HepG2 (cell line): Measurements from ENCODE around the gene RPS19BP1. TPM values are rescaled to one million over a fixed set of nuclear protein-coding genes. Genes with fewer than 3 reads are reported as not detected.

Source experiments
- CSRNP1 ChIP-seq: sonication (generic); formaldehyde crosslinking; IDR thresholded peaks from 2 replicates; pipeline ENCODE4 v1.8.1; 2023; ENCODE audit warnings: mild to moderate bottlenecking, missing genetic modification reagents
- KDM6A ChIP-seq: IDR thresholded peaks from 2 replicates; pipeline ENCODE4 v1.6.1; 2016; ENCODE audit warnings: low read depth
- MIER3 ChIP-seq: IDR thresholded peaks from 2 replicates; pipeline ENCODE4 v1.6.1; 2016; ENCODE audit warnings: missing compliant biosample characterization, borderline replicate concordance
- MLLT10 ChIP-seq: sonication (generic); formaldehyde crosslinking; IDR thresholded peaks from 2 replicates; pipeline ENCODE4 v1.4.0; 2020; ENCODE audit warnings: missing genetic modification reagents
- NONO ChIP-seq, 2 experiments: fragments of 450-650 bp in 1 of 2; sonication (generic) in 1 of 2; formaldehyde crosslinking in 1 of 2; IDR thresholded peaks in 1 of 2; conservative IDR thresholded peaks in 1 of 2; 2 replicates each; pipeline versions ENCODE4 v1.6.1 to v1.8.0; 2017 to 2022; ENCODE audit warnings: mild to moderate bottlenecking in 1 of 2, missing genetic modification reagents in 1 of 2, moderate library complexity in 1 of 2
- NR2F1 ChIP-seq, 2 experiments: fragments of 450-650 bp in 1 of 2; formaldehyde crosslinking in 1 of 2; IDR thresholded peaks; 2 replicates each; pipeline versions ENCODE4 v1.5.0 to v1.6.1; 2016 to 2020; ENCODE audit warnings: mild to moderate bottlenecking in 1 of 2, missing compliant biosample characterization in 1 of 2, missing genetic modification reagents in 1 of 2, moderate library complexity in 1 of 2
- RARG ChIP-seq: sonication (generic); formaldehyde crosslinking; IDR thresholded peaks from 2 replicates; pipeline ENCODE4 v1.4.0; 2020; ENCODE audit warnings: low read depth, mild to moderate bottlenecking, missing genetic modification reagents
- ZBTB10 ChIP-seq: sonication (generic); formaldehyde crosslinking; IDR thresholded peaks from 2 replicates; pipeline ENCODE4 v1.4.0; 2020; ENCODE audit warnings: missing genetic modification reagents, borderline replicate concordance
- ZC3H4 ChIP-seq: sonication (generic); formaldehyde crosslinking; IDR thresholded peaks from 2 replicates; pipeline ENCODE4 v1.4.0; 2020; ENCODE audit warnings: missing genetic modification reagents, borderline replicate concordance
- ZNF143 ChIP-seq: sonication (generic); formaldehyde crosslinking; IDR thresholded peaks from 2 replicates; pipeline ENCODE4 v1.4.0; 2020; ENCODE audit warnings: missing genetic modification reagents
- ZNF24 ChIP-seq: fragments of 450-650 bp; IDR thresholded peaks from 2 replicates; pipeline ENCODE4 v1.6.1; 2017; ENCODE audit warnings: antibody characterized with exemption, mild to moderate bottlenecking
- ZNF264 ChIP-seq: sonication (generic); formaldehyde crosslinking; IDR thresholded peaks from 2 replicates; pipeline ENCODE4 v1.4.0; 2020; ENCODE audit warnings: missing genetic modification reagents
- ZNF446 ChIP-seq: sonication (generic); formaldehyde crosslinking; IDR thresholded peaks from 2 replicates; pipeline ENCODE4 v1.5.0; 2020; ENCODE audit warnings: mild to moderate bottlenecking, missing genetic modification reagents
- ZNF670 ChIP-seq: sonication (generic); formaldehyde crosslinking; IDR thresholded peaks from 2 replicates; pipeline ENCODE4 v1.8.0; 2022; ENCODE audit warnings: mild to moderate bottlenecking, missing genetic modification reagents, borderline replicate concordance
- ZNF720 ChIP-seq: sonication (generic); formaldehyde crosslinking; IDR thresholded peaks from 2 replicates; pipeline ENCODE4 v1.4.0; 2020; ENCODE audit warnings: missing genetic modification reagents
- ZNF788 ChIP-seq: sonication (generic); formaldehyde crosslinking; IDR thresholded peaks from 2 replicates; pipeline ENCODE4 v1.5.0; 2020; ENCODE audit warnings: mild to moderate bottlenecking, missing genetic modification reagents, borderline replicate concordance
- ZSCAN31 ChIP-seq: sonication (generic); formaldehyde crosslinking; IDR thresholded peaks from 2 replicates; pipeline ENCODE4 v1.5.0; 2020; ENCODE audit warnings: low read depth, mild to moderate bottlenecking, missing genetic modification reagents
- polyA plus RNA-seq, 8 experiments: library from polyadenylated mRNA; depleted of rRNA in 3 of 8; stranded (reverse) in 7 of 8; unstranded in 1 of 8; fragments of >200 nt; fragmentation: Illumina TruSeq in 4 of 8; extraction: Trizol in 4 of 8; gene quantifications; 2 replicates each; pipeline versions ENCODE4 v1.2.1 to v1.2.3, GENCODE V29; 2011 to 2016; ENCODE audit warnings: low read depth in 4 of 8, missing spikeins in 1 of 8, mixed read lengths in 1 of 8; ENCODE audit not compliant: insufficient read depth in 1 of 8
- total RNA-seq, 5 experiments: library from RNA; depleted of rRNA; stranded (reverse); fragments of >200 nt; fragmentation: Illumina TruSeq; extraction: Trizol; gene quantifications; 2 replicates each; pipeline ENCODE4 v1.2.3, GENCODE V29; 2016; ENCODE audit warnings: low read depth in 1 of 5
- TF ChIP-seq, protein P1 (sequence below): sonication (generic); formaldehyde crosslinking; conservative IDR thresholded peaks from 2 replicates; pipeline ENCODE4 v1.8.0; 2022; ENCODE audit warnings: missing genetic modification reagents
- TF ChIP-seq, protein P2 (sequence below): sonication (generic); formaldehyde crosslinking; IDR thresholded peaks from 2 replicates; pipeline ENCODE4 v1.5.0; 2020; ENCODE audit warnings: missing genetic modification reagents

The RPS19BP1 gene
- total and polyA plus RNA-seq, 2 of the 13 experiments (the other 11 are each of a cell fraction or from before 2014, with no cell fraction given), result 44.3 to 81.3 TPM

GRCh38 chr22:39534591-39535356 lies 2.2 kb upstream of the RPS19BP1 start (continued):
- TF ChIP-seq NONO (IDR thresholded peaks at IDR 0.05) (no peak), NONO (CRISPR knock-in tag; conservative IDR thresholded peaks at IDR 0.05) (no peak), ZNF720 (CRISPR knock-in tag) (no peak), MLLT10 (CRISPR knock-in tag) (no peak), KDM6A (CRISPR knock-in tag) (no peak), ZBTB10 (CRISPR knock-in tag) (no peak), ZC3H4 (CRISPR knock-in tag) (no peak), ZNF143 (CRISPR knock-in tag) (no peak), ZNF24 (no peak), ZSCAN31 (CRISPR knock-in tag) (peak; percentile 32; the same call in 1 of the 2 replicates), RARG (CRISPR knock-in tag) (no peak), ZNF788 (CRISPR knock-in tag) (no peak), NR2F1 (CRISPR knock-in tag; IDR thresholded peaks at IDR 0.05) (no peak), CSRNP1 (CRISPR knock-in tag) (no peak; the same call in 1 of the 2 replicates), ZNF264 (CRISPR knock-in tag) (no peak), ZNF670 (CRISPR knock-in tag) (no peak), MIER3 (peak; percentile 45; the same call in 1 of the 2 replicates), ZNF446 (CRISPR knock-in tag) (no peak)
- TF ChIP-seq, protein P1, sequence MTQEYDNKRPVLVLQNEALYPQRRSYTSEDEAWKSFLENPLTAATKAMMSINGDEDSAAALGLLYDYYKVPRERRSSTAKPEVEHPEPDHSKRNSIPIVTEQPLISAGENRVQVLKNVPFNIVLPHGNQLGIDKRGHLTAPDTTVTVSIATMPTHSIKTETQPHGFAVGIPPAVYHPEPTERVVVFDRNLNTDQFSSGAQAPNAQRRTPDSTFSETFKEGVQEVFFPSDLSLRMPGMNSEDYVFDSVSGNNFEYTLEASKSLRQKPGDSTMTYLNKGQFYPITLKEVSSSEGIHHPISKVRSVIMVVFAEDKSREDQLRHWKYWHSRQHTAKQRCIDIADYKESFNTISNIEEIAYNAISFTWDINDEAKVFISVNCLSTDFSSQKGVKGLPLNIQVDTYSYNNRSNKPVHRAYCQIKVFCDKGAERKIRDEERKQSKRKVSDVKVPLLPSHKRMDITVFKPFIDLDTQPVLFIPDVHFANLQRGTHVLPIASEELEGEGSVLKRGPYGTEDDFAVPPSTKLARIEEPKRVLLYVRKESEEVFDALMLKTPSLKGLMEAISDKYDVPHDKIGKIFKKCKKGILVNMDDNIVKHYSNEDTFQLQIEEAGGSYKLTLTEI (CRISPR knock-in tag), result no peak
- TF ChIP-seq, protein P2, sequence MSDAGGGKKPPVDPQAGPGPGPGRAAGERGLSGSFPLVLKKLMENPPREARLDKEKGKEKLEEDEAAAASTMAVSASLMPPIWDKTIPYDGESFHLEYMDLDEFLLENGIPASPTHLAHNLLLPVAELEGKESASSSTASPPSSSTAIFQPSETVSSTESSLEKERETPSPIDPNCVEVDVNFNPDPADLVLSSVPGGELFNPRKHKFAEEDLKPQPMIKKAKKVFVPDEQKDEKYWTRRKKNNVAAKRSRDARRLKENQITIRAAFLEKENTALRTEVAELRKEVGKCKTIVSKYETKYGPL (CRISPR knock-in tag), result no peak
